BJ (cell line): Measurements from ENCODE around the gene NLRP5. TPM values are rescaled to one million over a fixed set of nuclear protein-coding genes. Genes with fewer than 3 reads are reported as not detected.
A peak's percentile ranks its signal among the peaks of the same experiment; 100 is the strongest.
"Not testable (repeated sequence)": the region's sequence is repeated elsewhere in the genome, so short reads cannot be mapped to it uniquely, and the experiment has no call there.

Source experiments
- CTCF ChIA-PET: fragments of 350-600 bp; formaldehyde crosslinking; extraction: SDS; loops from one replicate; lab custom pipeline; 2021; ENCODE audit warnings: antibody characterized with exemption, inconsistent platforms; lab: Yijun Ruan, JAX
- POLR2A ChIA-PET: fragments of 300-600 bp; sonication (Branson Sonifier 250); formaldehyde crosslinking; extraction: SDS; loops from one replicate; lab custom pipeline; 2021; ENCODE audit warnings: antibody characterized with exemption; lab: Charles Lee
- DNase-seq: peaks from one replicate; pipeline ENCODE4 v3.0.0-alpha.2; 2011; ENCODE audit warnings: low read depth
- H3K27me3 ChIP-seq: 2 replicates; pipeline ENCODE4 v1.6.0; 2011; ENCODE audit warnings: low read length; ENCODE audit not compliant: control insufficient read depth, insufficient read depth
- H3K36me3 ChIP-seq: 2 replicates; pipeline ENCODE4 v1.5.1; 2011; ENCODE audit warnings: low read length; ENCODE audit not compliant: control insufficient read depth, insufficient read depth
- H3K4me3 ChIP-seq: 2 replicates; pipeline ENCODE4 v1.5.1; 2011; ENCODE audit warnings: low read depth, mild to moderate bottlenecking, control low read depth, low read length
- polyA plus RNA-seq: library from polyadenylated mRNA; depleted of rRNA; stranded (reverse); fragments of >200 nt; gene quantifications from 2 replicates; pipeline ENCODE4 v1.2.3, GENCODE V29; 2011
- TF ChIP-seq, protein P1 (sequence below): IDR thresholded peaks from 2 replicates; pipeline ENCODE4 v1.5.1; 2011; ENCODE audit warnings: low read depth, mild to moderate bottlenecking, control low read depth, inconsistent platforms, low read length, moderate library complexity; ENCODE audit not compliant: insufficient read depth

The NLRP5 gene
- polyA plus RNA-seq, 1 experiment = not detected

DNA sequence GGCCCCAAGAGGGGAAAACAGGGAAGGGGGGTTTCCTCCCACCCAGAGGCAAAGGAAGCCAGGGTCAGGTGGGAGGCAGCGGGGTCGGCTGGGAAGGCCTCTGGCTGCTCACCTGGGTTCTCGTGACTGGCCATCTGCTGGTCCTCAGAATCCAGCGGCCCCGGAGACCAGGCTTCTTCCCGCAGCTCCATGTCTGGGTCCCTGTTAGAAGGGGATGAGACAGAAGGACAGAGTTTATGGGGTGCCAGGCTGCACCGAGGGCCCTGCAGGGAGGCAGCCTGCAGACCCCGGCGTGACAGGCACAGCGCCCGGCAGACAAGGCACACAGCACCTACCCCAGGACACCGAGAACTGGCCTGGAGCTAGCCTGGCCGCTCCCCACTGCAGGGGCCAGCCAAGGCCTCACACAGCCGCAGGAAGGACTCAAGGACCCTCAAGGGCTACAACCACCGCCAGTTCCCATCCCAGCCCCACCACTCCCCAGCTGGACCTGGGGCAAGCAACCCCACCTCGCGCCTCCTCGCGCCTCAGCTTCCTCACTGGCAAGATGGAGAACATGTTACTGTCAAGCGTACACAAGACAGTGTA, 116.5 kb downstream of the NLRP5 start:
- POLR2A ChIA-PET = no interaction called here
- CTCF ChIA-PET = interaction anchor here (1.1 kb wide), 1 partner anchor 22 kb away, joined by 3 read pairs; no protein-coding TSS in a partner anchor
- Histone ChIP-seq H3K36me3 (peaks cover 16% of the 10 kb centered on the region), H3K4me3 (no peak overlapping the region), H3K27me3 (no peaks in the 10 kb centered on the region)
- TF ChIP-seq, protein P1, sequence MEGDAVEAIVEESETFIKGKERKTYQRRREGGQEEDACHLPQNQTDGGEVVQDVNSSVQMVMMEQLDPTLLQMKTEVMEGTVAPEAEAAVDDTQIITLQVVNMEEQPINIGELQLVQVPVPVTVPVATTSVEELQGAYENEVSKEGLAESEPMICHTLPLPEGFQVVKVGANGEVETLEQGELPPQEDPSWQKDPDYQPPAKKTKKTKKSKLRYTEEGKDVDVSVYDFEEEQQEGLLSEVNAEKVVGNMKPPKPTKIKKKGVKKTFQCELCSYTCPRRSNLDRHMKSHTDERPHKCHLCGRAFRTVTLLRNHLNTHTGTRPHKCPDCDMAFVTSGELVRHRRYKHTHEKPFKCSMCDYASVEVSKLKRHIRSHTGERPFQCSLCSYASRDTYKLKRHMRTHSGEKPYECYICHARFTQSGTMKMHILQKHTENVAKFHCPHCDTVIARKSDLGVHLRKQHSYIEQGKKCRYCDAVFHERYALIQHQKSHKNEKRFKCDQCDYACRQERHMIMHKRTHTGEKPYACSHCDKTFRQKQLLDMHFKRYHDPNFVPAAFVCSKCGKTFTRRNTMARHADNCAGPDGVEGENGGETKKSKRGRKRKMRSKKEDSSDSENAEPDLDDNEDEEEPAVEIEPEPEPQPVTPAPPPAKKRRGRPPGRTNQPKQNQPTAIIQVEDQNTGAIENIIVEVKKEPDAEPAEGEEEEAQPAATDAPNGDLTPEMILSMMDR = no peak
- no peak for DNase-seq

DNA sequence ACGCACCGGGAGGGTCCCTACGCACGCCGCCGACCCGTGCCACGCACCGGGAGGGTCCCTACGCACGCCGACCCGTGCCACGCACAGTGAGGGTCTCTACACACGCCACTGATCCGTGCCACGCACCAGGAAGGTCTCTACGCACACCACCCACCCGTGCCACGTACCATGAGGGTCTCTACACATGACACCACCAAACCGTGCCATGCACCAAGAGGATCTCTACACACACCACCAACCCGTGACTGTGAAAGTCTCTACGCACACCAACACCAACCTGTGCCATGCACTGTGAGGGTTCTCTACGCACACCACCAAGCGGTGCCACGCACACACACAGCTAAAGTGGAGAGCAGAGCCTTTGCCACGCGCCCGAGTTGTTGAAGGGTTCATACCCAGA, 117.8 kb downstream of the NLRP5 start:
- H3K27me3 ChIP-seq = no peaks in the 10 kb centered on the region
- peaks cover 12% of the 10 kb centered on the region for H3K36me3 ChIP-seq
- POLR2A ChIA-PET = no interaction called here
- CTCF ChIA-PET = interaction anchor here (1.8 kb wide), 1 partner anchor 23 kb away, joined by 9 read pairs; no protein-coding TSS in a partner anchor
- TF ChIP-seq, protein P1 = no peak
- no peak for DNase-seq
- H3K4me3 ChIP-seq = no peak overlapping the region

DNA sequence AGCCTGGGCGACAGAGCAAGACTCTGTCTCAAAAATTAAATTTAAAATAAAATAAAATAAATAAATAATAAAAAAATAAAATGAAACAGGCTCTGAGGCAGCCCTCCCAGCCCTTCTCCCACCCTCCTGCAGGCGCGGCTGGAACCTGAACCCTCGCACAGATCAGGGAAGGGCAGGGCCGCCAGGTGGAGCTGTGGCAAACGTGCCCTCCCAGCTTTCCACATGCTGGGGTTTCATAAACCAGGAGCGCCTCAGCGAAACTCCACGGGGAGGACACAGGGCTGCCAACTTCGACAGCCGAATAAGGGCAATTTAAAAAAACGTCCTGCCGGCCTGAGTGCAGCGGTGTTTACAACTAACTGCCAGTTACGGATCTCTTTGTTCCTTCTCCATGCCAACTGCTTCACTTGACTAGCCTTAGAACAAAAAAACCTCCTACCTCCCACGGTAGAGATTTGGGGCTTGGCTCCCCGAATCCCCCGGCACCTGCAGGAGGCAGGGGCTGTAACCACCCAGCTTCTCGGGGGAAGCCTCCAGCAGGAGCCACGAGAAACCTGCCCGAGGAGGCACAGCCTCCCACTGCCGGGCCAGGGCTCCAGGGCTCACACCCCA, 118.6 kb downstream of the NLRP5 start:
- peaks cover 10% of the 10 kb centered on the region for H3K36me3 ChIP-seq
- DNase-seq = no peak
- ChIA-PET POLR2A (no interaction called here), CTCF (interaction anchor here (1.8 kb wide), 1 partner anchor 24 kb away, joined by 9 read pairs; no protein-coding TSS in a partner anchor)
- H3K27me3 ChIP-seq = no peaks in the 10 kb centered on the region
- H3K4me3 ChIP-seq = no peak overlapping the region
- TF ChIP-seq, protein P1 = peak; percentile 47

DNA sequence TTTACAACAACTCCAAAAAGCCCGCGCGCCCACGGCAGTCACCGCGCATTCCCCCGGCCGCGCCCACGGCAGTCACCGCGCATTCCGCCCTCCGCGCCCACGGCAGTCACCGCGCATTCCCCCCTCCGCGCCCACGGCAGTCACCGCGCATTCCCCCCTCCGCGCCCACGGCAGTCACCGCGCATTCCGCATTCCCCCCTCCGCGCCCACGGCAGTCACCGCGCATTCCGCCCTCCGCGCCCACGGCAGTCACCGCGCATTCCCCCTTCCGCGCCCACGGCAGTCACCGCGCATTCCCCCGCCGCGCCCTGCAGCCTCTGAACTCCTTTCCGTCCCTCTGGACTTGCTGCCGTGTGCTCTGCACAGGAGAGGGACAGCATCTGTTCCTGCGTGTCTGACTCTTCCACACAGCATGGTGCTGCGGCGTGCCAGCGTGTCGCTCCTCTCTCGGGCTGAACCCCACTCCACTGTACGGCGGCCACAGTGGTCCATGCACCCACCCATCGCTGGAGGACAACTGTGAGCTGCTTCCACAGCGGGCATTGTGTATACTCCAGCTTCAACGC, 119.3 kb downstream of the NLRP5 start:
- H3K4me3 ChIP-seq, H3K27me3 ChIP-seq, DNase-seq, POLR2A ChIA-PET, H3K36me3 ChIP-seq: not testable (repeated sequence)
- CTCF ChIA-PET = interaction anchor here (1.8 kb wide), 1 partner anchor 25 kb away, joined by 9 read pairs; no protein-coding TSS in a partner anchor

DNA sequence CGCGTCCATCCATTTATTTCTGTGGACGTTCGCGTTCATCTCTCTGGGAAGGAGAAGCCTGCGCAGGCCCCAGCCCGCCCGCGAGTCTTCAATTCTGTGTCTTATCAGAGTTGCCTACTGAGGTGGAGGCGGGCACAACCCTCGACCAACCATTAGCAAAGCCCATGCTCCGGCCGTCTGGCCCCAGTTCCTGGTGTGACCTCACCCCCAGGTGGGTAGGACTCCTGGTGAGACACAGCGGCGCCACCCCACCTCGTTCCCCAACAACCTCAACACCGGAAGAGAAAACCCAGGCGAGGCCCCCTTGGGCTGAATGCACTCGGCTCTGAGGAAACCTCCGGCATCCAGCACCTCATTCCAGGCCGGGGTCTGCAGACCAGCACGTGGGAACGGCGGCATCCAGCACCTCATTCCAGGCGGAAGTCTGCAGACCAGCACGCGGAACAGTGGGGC, 119.8 kb downstream of the NLRP5 start:
- TF ChIP-seq, protein P1 = no peak
- peaks cover 7% of the 10 kb centered on the region for H3K36me3 ChIP-seq
- DNase-seq = no peak
- ChIA-PET CTCF (no interaction called here), POLR2A (no interaction called here)
- no peaks in the 10 kb centered on the region for H3K27me3 ChIP-seq
- no peak overlapping the region for H3K4me3 ChIP-seq
